K562 (cell line): ENCODE measurements around the gene CRYBB1. TPM values are rescaled to one million over a fixed set of nuclear protein-coding genes. Genes with fewer than 3 reads are reported as not detected.

ENCODE experiments used
- CREB3 ChIP-seq: fragments of 450-650 bp; conservative IDR thresholded peaks from 2 replicates; pipeline ENCODE4 v1.6.1; 2016; ENCODE audit warnings: missing genetic modification characterization, low read depth, mild to moderate bottlenecking, missing compliant biosample characterization, moderate library complexity
- ELF4 ChIP-seq: fragments of 450-650 bp; formaldehyde crosslinking; IDR thresholded peaks from 2 replicates; pipeline ENCODE4 v1.4.0; 2022; ENCODE audit warnings: missing genetic modification characterization
- FOXO4 ChIP-seq: fragments of 450-650 bp; formaldehyde crosslinking; IDR thresholded peaks from 2 replicates; pipeline ENCODE4 v1.4.0; 2020; ENCODE audit warnings: mild to moderate bottlenecking, moderate library complexity
- GMEB1 ChIP-seq: fragments of 250-450 bp; sonication (Bioruptor Pico); IDR thresholded peaks from 2 replicates; pipeline ENCODE4 v1.4.0; 2020; ENCODE audit warnings: mild to moderate bottlenecking
- HEY1 ChIP-seq: fragments of 250-450 bp; sonication (Bioruptor Pico); IDR thresholded peaks from 2 replicates; pipeline ENCODE4 v1.5.0; 2020; ENCODE audit warnings: mild to moderate bottlenecking, moderate library complexity, borderline replicate concordance
- HMGXB4 ChIP-seq: sonication (generic); formaldehyde crosslinking; IDR thresholded peaks from 2 replicates; pipeline ENCODE4 v1.8.1; 2023; ENCODE audit warnings: mild to moderate bottlenecking, missing genetic modification reagents
- ID3 ChIP-seq, 2 experiments: fragments of 250-450 bp in 1 of 2; fragments of 450-650 bp in 1 of 2; sonication (Bioruptor Pico) in 1 of 2; IDR thresholded peaks; 2 replicates each; pipeline versions ENCODE4 v1.6.1 to v1.8.0; 2016 to 2021; ENCODE audit warnings: mild to moderate bottlenecking in 2 of 2, moderate library complexity in 2 of 2, missing compliant biosample characterization in 1 of 2, missing genetic modification characterization in 1 of 2
- KDM2B ChIP-seq: fragments of 250-450 bp; sonication (Bioruptor Pico); IDR thresholded peaks from 2 replicates; pipeline ENCODE4 v1.8.0; 2021; ENCODE audit warnings: mild to moderate bottlenecking, moderate library complexity
- NR2C2 ChIP-seq, 2 experiments: fragments of 200-800 bp in 1 of 2; sonication (Bioruptor generic) in 1 of 2; sonication (generic) in 1 of 2; formaldehyde crosslinking in 1 of 2; IDR thresholded peaks; 2 replicates each; pipeline versions ENCODE4 v1.6.1 to v1.8.0; 2016 to 2022; ENCODE audit warnings: mild to moderate bottlenecking in 1 of 2, missing compliant biosample characterization in 1 of 2, missing genetic modification characterization in 1 of 2, missing genetic modification reagents in 1 of 2
- PHF8 ChIP-seq: fragments of 200-600 bp; sonication (generic); IDR thresholded peaks from 2 replicates; pipeline ENCODE4 v1.6.1; 2012; ENCODE audit warnings: mixed run types, mild to moderate bottlenecking, inconsistent platforms, low read length, moderate library complexity, borderline replicate concordance
- SNAPC5 ChIP-seq: fragments of 250-450 bp; sonication (Bioruptor Pico); IDR thresholded peaks from 2 replicates; pipeline ENCODE4 v1.8.0; 2021; ENCODE audit warnings: moderate library complexity, mild to moderate bottlenecking, inconsistent platforms
- SREBF1 ChIP-seq: fragments of 150-350 bp; IDR thresholded peaks from 2 replicates; pipeline ENCODE4 v1.6.1; 2014; ENCODE audit warnings: antibody characterized with exemption, low read depth, low read length, borderline replicate concordance
- THAP7 ChIP-seq: fragments of 250-450 bp; sonication (Bioruptor Pico); IDR thresholded peaks from 2 replicates; pipeline ENCODE4 v1.5.0; 2021
- USF2 ChIP-seq: sonication (generic); formaldehyde crosslinking; IDR thresholded peaks from 2 replicates; pipeline ENCODE4 v1.5.0; 2020; ENCODE audit warnings: missing genetic modification reagents
- ZBTB17 ChIP-seq: fragments of 450-650 bp; formaldehyde crosslinking; IDR thresholded peaks from 2 replicates; pipeline ENCODE4 v1.4.0; 2020; ENCODE audit warnings: mild to moderate bottlenecking
- ZNF133 ChIP-seq: fragments of 250-450 bp; sonication (Bioruptor Pico); IDR thresholded peaks from 2 replicates; pipeline ENCODE4 v1.4.0; 2020; ENCODE audit warnings: mild to moderate bottlenecking
- ZNF239 ChIP-seq: fragments of 250-450 bp; sonication (Bioruptor Pico); IDR thresholded peaks from 2 replicates; pipeline ENCODE4 v1.4.0; 2020; ENCODE audit warnings: mild to moderate bottlenecking
- ZNF408 ChIP-seq: fragments of 250-450 bp; sonication (Bioruptor Pico); IDR thresholded peaks from 2 replicates; pipeline ENCODE4 v1.4.0; 2020; ENCODE audit warnings: low read depth, mild to moderate bottlenecking, moderate library complexity
- polyA plus RNA-seq, 8 experiments: library from polyadenylated mRNA; depleted of rRNA in 4 of 8; stranded (reverse) in 5 of 8; unstranded in 3 of 8; fragments of >200 nt; fragmentation: Nextera tagmentation in 2 of 8; fragmentation: Illumina TruSeq in 1 of 8; extraction: Ambion mirVana in 2 of 8; extraction: Trizol in 1 of 8; gene quantifications; 2 replicates each; pipeline versions ENCODE4 v1.2.1 to v1.2.3, GENCODE V29; 2011 to 2014; ENCODE audit warnings: inconsistent platforms in 1 of 8, missing spikeins in 1 of 8
- total RNA-seq, 7 experiments: library from RNA; depleted of rRNA in 6 of 7; stranded (reverse); fragments of >200 nt in 6 of 7; fragmentation: Illumina TruSeq in 2 of 7; extraction: Trizol in 2 of 7; gene quantifications; 2 replicates each; pipeline versions ENCODE4 v1.2.1 to v1.2.3, GENCODE V29; 2011 to 2021; ENCODE audit warnings: low replicate concordance in 1 of 7

CRYBB1 gene
- total and polyA plus RNA-seq, 9 of the 15 experiments (the other 6 are each of a cell fraction or from before 2014, with no cell fraction given): 0.16 to 0.45 (median 0.33) TPM; not detected in 2

- no peak for TF ChIP-seq USF2
- no peak for TF ChIP-seq SREBF1
- TF ChIP-seq THAP7 (CRISPR knock-in tag): no peak
- TF ChIP-seq NR2C2 (CRISPR knock-in tag; IDR thresholded peaks at IDR 0.05): no peak
- TF ChIP-seq NR2C2 (tag; IDR thresholded peaks at IDR 0.05): no peak
- TF ChIP-seq ELF4 (CRISPR knock-in tag): no peak
- TF ChIP-seq PHF8: no peak
- no peak for TF ChIP-seq GMEB1
- TF ChIP-seq KDM2B: no peak
- no peak for TF ChIP-seq CREB3
- no peak for TF ChIP-seq HEY1 (CRISPR knock-in tag)
- TF ChIP-seq ZBTB17 (CRISPR knock-in tag): no peak
- TF ChIP-seq ZNF133: no peak
- no peak for TF ChIP-seq HMGXB4
- no peak for TF ChIP-seq ID3 (CRISPR knock-in tag; IDR thresholded peaks at IDR 0.05)
- TF ChIP-seq ID3 (tag; IDR thresholded peaks at IDR 0.05): no peak
- TF ChIP-seq ZNF239 (CRISPR knock-in tag): no peak
- no peak for TF ChIP-seq FOXO4 (CRISPR knock-in tag)
- TF ChIP-seq ZNF408: no peak
- TF ChIP-seq SNAPC5: no peak
Measured at GRCh38 chr22:26573026-26573662, 44.7 kb downstream of the CRYBB1 start (continued).
